Right cardiac atrium (tissue), 5 donors: ENCODE results near the gene CLCNKA. TPM values are rescaled to one million over a fixed set of nuclear protein-coding genes. Genes with fewer than 3 reads are reported as not detected.
"Not testable (repeated sequence)": the region's sequence is repeated elsewhere in the genome, so short reads cannot be mapped to it uniquely, and the experiment has no call there.

Experiments used
- ATAC-seq, 2 donors: fragments of 200-7000 bp; cut with Tn5 transposase; one replicate each; pipeline versions ENCODE4 v1.8.0 to v1.9.1; 2020; ENCODE audit warnings: moderate library complexity in 2 of 2, mild to moderate bottlenecking in 1 of 2
- DNase-seq, 3 donors: peaks; one replicate each; pipeline ENCODE4 v3.0.0-alpha.2; 2020
- H3K27ac ChIP-seq: one replicate; pipeline ENCODE4 v1.5.1; 2013; ENCODE audit warnings: mild to moderate bottlenecking, low read length, control low read depth, moderate library complexity
- H3K27me3 ChIP-seq: one replicate; pipeline ENCODE4 v1.6.1; 2013; ENCODE audit not compliant: control insufficient read depth, insufficient read depth
- H3K4me1 ChIP-seq: one replicate; pipeline ENCODE4 v1.6.1; 2013; ENCODE audit warnings: low read length; ENCODE audit not compliant: control insufficient read depth, insufficient read depth
- H3K4me3 ChIP-seq: one replicate; pipeline ENCODE4 v1.5.1; 2013; ENCODE audit warnings: low read length, control low read depth
- H3K9me3 ChIP-seq: one replicate; pipeline ENCODE4 v1.6.1; 2013; ENCODE audit warnings: low read length; ENCODE audit not compliant: control insufficient read depth
- WGBS: extraction: QIAGEN DNeasy Blood & Tissue Kit; methylation state at CpG from one replicate; pipeline ENCODE4 v1.1.7; 2013; 5-methylcytosine and 5-hydroxymethylcytosine counted together
- intact Hi-C, 4 donors: fragments of 100-400 bp; cut with DNase I; formaldehyde crosslinking; loops; one replicate each; pipeline versions ENCODE4 v1.11.0 to v1.14.0; 2022 to 2023
- polyA plus RNA-seq: library from polyadenylated mRNA; stranded (reverse); fragments of 200-250 nt; gene quantifications from one replicate; pipeline ENCODE4 v1.2.3, GENCODE V29; 2013
- total RNA-seq, 4 donors: library from RNA; stranded (reverse); fragmentation: NEBNext Ultra II Directional; extraction: Animal tissue kit (Norgen Biotek cat#: 25700); gene quantifications; one replicate each; pipeline ENCODE4 v1.2.1, GENCODE V29; 2021
- donor health status: healthy with polysubstance abuse.
- donor health status: DM: no; HTN: yes; CAD: no.
- donor health status: DM: no; HTN: no; CAD: no.
- donor health status: DM: no; HTN: yes; CAD: no; lungs with severe emphysema.
- donor health status: DM: yes; HTN: yes; CAD: no.

The CLCNKA gene
- total and polyA plus RNA-seq, 5 donors = 0.31 to 0.93 (median 0.52) TPM

DNA sequence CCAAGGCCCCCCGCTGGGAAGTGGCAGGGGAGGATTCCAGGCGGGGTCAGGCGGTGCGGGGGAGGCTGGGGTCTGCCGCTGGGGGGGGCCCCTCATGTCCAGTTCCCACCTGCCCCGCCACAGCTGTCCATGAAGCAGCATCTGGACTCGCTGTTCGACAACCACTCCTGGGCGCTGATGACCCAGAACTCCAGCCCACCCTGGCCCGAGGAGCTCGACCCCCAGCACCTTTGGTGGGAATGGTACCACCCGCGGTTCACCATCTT lies 7.1 kb downstream of the CLCNKA start:
- ATAC-seq, H3K9me3 ChIP-seq, H3K4me1 ChIP-seq, intact Hi-C loops, H3K27me3 ChIP-seq, H3K4me3 ChIP-seq, H3K27ac ChIP-seq: not testable (repeated sequence)
- 71% methylated on average over 12 of the region's 13 CpGs for WGBS
- peak in 1 of 3 donors; percentile 47 for DNase-seq

DNA sequence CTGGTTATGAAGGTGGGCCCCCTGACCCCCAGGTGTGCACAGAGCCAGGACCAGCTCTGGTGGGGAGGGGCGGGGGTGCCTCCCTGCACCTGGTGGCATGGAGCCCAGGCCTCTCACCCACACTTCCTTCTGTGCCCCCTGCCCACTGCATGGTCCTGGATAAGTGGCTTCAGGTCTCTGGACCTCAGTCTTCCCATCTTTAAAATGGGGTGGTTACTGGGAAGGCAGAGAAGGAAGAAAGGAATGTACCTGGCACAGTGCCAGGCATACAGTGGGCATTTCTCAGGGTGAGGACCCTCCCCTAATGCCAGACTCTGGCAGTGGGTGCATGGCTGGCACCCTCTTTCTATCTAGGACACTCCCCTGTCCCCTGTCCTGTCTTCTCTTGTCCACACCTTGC lies 7.5 kb downstream of the CLCNKA start:
- no peak overlapping the region for H3K4me3 ChIP-seq
- H3K9me3 ChIP-seq = no peaks in the 10 kb centered on the region
- WGBS = 81% methylated on average over 1 of the region's 1 CpG
- DNase-seq (peak in 1 of 3 donors; percentile 39), ATAC-seq (no peak)
- intact Hi-C loops = no loop called here
- H3K27ac ChIP-seq = no peak overlapping the region
- H3K27me3 ChIP-seq = no peaks in the 10 kb centered on the region
- H3K4me1 ChIP-seq = no peaks in the 10 kb centered on the region

GRCh38 chr1:16031551-16031950 lies 9.7 kb downstream of the CLCNKA start:
- DNase-seq = peak in 2 of 3 donors; percentile 45 to 50
- no peaks in the 10 kb centered on the region for H3K9me3 ChIP-seq
- H3K27ac ChIP-seq = no peak overlapping the region
- WGBS = 86% methylated on average over 8 of the region's 8 CpGs
- ATAC-seq = no peak
- intact Hi-C loops = no loop called here
- no peak overlapping the region for H3K4me3 ChIP-seq
- no peaks in the 10 kb centered on the region for H3K4me1 ChIP-seq
- no peaks in the 10 kb centered on the region for H3K27me3 ChIP-seq

DNA sequence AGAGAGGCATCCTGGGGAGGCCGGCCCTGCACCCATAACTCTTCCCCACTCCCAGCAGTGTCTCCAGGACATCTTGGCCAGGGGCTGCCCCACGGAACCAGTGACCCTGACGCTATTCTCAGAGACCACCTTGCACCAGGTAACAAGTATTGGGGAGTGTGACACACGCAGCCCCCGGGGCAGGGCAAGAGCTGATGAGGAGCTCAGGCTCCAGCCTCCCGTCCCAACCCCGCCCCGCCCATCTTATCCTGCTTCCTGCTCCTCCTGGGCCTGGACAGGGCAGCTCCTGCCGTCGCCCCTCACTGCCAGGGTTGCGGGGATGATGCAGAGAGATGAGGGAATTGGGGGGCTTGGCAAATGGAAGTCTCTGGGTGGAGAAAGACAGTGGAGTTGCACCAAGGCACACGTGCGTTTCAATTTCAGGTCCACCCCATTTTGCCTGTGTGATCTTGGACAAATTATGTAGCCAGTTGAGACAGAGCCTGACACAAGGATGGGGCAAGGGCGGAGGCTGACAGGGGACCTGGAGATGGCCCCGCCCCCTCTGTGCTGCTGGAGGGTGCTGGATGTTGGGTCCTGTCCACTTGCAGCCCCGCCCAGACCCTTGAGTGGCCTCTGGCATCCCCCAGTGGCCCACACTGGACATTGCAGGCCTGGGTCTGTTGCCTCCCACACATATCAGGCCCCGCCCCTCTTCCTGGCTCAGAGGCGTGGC lies 10.7 kb downstream of the CLCNKA start:
- H3K9me3 ChIP-seq = no peaks in the 10 kb centered on the region
- H3K27ac ChIP-seq = no peak overlapping the region
- DNase-seq (peak; percentile 89 to 96 (median 95)), ATAC-seq (peak; percentile 90 to 91)
- 48% methylated on average over 18 of the region's 18 CpGs for WGBS
- no peaks in the 10 kb centered on the region for H3K4me1 ChIP-seq
- no peaks in the 10 kb centered on the region for H3K27me3 ChIP-seq
- intact Hi-C loops = loop anchor here in 1 of 4 donors (1.0 kb wide), 1 partner anchor 24 kb away; no protein-coding TSS in a partner anchor
- no peak overlapping the region for H3K4me3 ChIP-seq

- peak in 1 of 2 donors; percentile 1 for ATAC-seq
- not testable (repeated sequence) for H3K27ac ChIP-seq, DNase-seq, H3K9me3 ChIP-seq, H3K27me3 ChIP-seq, H3K4me1 ChIP-seq, H3K4me3 ChIP-seq
- 59% methylated on average over 7 of the region's 7 CpGs for WGBS
- intact Hi-C loops = loop anchor here in 1 of 4 donors (1.0 kb wide), 1 partner anchor 25 kb away; no protein-coding TSS in a partner anchor
These were observed 11.3 kb downstream of the CLCNKA start for GRCh38 chr1:16033103-16033632.

DNA sequence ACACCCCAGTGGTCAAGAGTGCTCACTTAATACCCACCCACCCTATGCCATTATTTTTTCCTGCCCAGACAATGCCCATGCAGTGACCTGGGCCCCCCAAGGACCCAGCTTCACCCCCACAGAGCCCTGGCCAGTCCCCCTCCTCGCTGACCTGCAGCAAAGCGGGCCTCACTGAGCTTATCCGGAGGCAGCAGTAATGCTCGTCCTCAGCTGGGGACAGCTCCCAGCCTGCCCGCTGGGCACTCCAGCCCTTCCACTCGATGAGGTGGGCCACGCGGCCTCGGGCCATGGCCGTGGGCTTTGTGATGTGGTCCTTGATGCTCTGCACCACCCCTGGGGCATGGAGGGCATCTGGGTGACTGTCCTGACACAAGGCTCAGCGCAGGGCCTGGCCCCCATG lies 14.6 kb downstream of the CLCNKA start:
- H3K27me3 ChIP-seq, H3K4me3 ChIP-seq, ATAC-seq, H3K9me3 ChIP-seq, H3K27ac ChIP-seq, H3K4me1 ChIP-seq, intact Hi-C loops: not testable (repeated sequence)
- DNase-seq = peak in 1 of 3 donors; percentile 23
- WGBS = 89% methylated on average over 11 of the region's 11 CpGs

DNA sequence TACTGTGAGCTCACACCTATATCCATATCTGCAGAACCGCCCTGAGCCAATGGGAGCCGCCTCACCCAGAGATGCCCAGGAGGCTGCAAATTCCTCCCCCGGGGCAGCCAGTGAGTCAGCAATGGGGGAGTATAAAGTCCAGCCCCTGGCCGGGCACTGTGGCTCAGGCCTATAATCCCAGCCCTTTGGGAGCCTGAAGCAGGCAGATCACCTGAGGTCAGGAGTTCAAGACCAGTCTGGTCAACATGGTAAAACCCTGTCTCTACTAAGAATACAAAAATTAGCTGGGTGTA lies 16.7 kb downstream of the CLCNKA start:
- no peaks in the 10 kb centered on the region for H3K4me1 ChIP-seq
- no peak overlapping the region for H3K27ac ChIP-seq
- H3K4me3 ChIP-seq = no peak overlapping the region
- ATAC-seq (no peak), DNase-seq (no peak)
- no peaks in the 10 kb centered on the region for H3K27me3 ChIP-seq
- no peaks in the 10 kb centered on the region for H3K9me3 ChIP-seq
- 78% methylated on average over 4 of the region's 4 CpGs for WGBS
- intact Hi-C loops = no loop called here

DNA sequence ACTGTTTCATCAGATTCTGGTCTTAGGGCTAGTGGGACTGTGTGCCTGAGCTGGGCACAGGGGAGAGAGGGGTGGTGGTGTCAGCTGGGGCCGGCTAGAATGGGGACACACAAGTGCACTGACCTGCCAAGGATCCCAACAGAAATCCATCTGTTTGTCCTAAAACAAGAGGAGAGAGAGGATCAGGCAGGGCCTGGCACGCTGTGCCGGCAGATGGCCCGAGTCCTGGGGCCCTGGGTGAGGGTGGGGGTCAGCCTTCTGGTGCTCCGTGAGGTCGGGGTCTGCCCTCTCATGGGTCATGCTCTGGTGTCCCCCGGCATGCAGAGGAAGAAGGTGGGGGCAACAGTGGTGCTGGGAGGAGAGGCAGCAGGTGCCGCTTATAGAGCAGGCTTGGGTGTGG lies 18.0 kb downstream of the CLCNKA start:
- H3K27me3 ChIP-seq, intact Hi-C loops, H3K27ac ChIP-seq, ATAC-seq, H3K4me3 ChIP-seq, H3K9me3 ChIP-seq, H3K4me1 ChIP-seq: not testable (repeated sequence)
- 78% methylated on average over 8 of the region's 8 CpGs for WGBS
- peak in 1 of 3 donors; percentile 34 for DNase-seq

DNA sequence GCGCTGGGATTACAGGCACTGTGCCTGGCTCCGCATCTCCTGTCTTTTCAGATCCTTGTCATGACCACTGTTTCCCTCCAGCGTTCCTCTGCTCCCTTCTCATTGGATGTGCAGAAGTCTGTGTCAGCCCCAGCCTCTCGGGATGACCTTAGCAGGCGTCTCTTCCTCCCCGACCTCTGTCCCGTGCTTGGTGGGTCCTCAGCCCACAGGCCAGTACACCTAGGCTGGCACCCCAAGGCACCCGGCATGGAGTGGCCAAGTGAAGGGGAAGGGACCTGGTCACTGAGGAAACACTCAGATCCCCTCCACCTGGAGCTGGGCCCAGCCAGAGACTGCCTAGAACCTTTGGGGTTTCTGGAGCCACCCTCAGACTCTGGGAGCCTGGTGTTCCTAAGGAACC lies 19.4 kb downstream of the CLCNKA start:
- peak in 1 of 3 donors; percentile 11 for DNase-seq
- no peak for ATAC-seq
- Histone ChIP-seq H3K4me1 (no peaks in the 10 kb centered on the region), H3K27ac (no peak overlapping the region), H3K4me3 (no peak overlapping the region), H3K27me3 (no peaks in the 10 kb centered on the region), H3K9me3 (no peaks in the 10 kb centered on the region)
- WGBS = 69% methylated on average over 8 of the region's 8 CpGs
- intact Hi-C loops = no loop called here

- no peak overlapping the region for H3K4me3 ChIP-seq
- peak in 2 of 3 donors; percentile 34 to 51 for DNase-seq
- intact Hi-C loops = no loop called here
- H3K9me3 ChIP-seq = no peaks in the 10 kb centered on the region
- H3K27ac ChIP-seq = no peak overlapping the region
- WGBS = 73% methylated on average over 9 of the region's 9 CpGs
- no peaks in the 10 kb centered on the region for H3K27me3 ChIP-seq
- no peak for ATAC-seq
- H3K4me1 ChIP-seq = no peaks in the 10 kb centered on the region
These were observed 20.3 kb downstream of the CLCNKA start for GRCh38 chr1:16042096-16042495.

GRCh38 chr1:16042654-16043053 lies 20.8 kb downstream of the CLCNKA start:
- H3K4me3 ChIP-seq, ATAC-seq, H3K27ac ChIP-seq, H3K4me1 ChIP-seq, intact Hi-C loops, H3K9me3 ChIP-seq, H3K27me3 ChIP-seq: not testable (repeated sequence)
- 76% methylated on average over 9 of the region's 9 CpGs for WGBS
- peak in 2 of 3 donors; percentile 16 to 21 for DNase-seq

GRCh38 chr1:16043521-16043920 lies 21.7 kb downstream of the CLCNKA start, which contains the start of gene CLCNKB:
CLCNKB (plus strand) TSS chr1:16043782; CDS start chr1:16044493, 711 bp downstream.
- 67% methylated on average over 7 of the region's 7 CpGs for WGBS
- intact Hi-C loops = no loop called here
- DNase-seq (peak in 2 of 3 donors; percentile 40 to 42), ATAC-seq (no peak)
- H3K4me1 ChIP-seq = no peaks in the 10 kb centered on the region
- no peaks in the 10 kb centered on the region for H3K9me3 ChIP-seq
- H3K27ac ChIP-seq = no peak within 1 kb of the TSS
- H3K4me3 ChIP-seq = no peak within 1 kb of the TSS
- no peaks in the 10 kb centered on the region for H3K27me3 ChIP-seq
